RWPE2 (cell line): ENCODE data around the gene FBXW12.

Source experiments
- ATAC-seq: fragments of 200-7000 bp; cut with Tn5 transposase; 3 replicates; pipeline ENCODE4 v1.9.1; 2021; ENCODE audit warnings: low read depth
- DNase-seq: peaks from one replicate; pipeline ENCODE4 v3.0.0-alpha.2; 2020; ENCODE audit warnings: low spot score
- H3K27ac ChIP-seq: fragments of 450-650 bp; 2 replicates; pipeline ENCODE4 v1.5.1; 2017; ENCODE audit warnings: mild to moderate bottlenecking; ENCODE audit not compliant: poor library complexity, severe bottlenecking
- H3K27me3 ChIP-seq: fragments of 250-450 bp; sonication (Bioruptor Pico); 2 replicates; pipeline ENCODE4 v1.5.1; 2021; ENCODE audit warnings: mild to moderate bottlenecking, moderate library complexity; ENCODE audit not compliant: insufficient read depth, poor library complexity, severe bottlenecking
- H3K36me3 ChIP-seq: fragments of 250-450 bp; sonication (Bioruptor Pico); 2 replicates; pipeline ENCODE4 v1.5.1; 2020; ENCODE audit warnings: low read depth, mild to moderate bottlenecking, moderate library complexity
- H3K4me1 ChIP-seq: fragments of 250-450 bp; sonication (Bioruptor Pico); 2 replicates; pipeline ENCODE4 v1.5.1; 2021; ENCODE audit warnings: mild to moderate bottlenecking, moderate library complexity; ENCODE audit not compliant: insufficient read depth, poor library complexity, severe bottlenecking
- H3K4me3 ChIP-seq: fragments of 250-450 bp; sonication (Bioruptor Pico); 2 replicates; pipeline ENCODE4 v1.5.1; 2021; ENCODE audit warnings: mild to moderate bottlenecking, moderate library complexity; ENCODE audit not compliant: severe bottlenecking
- H3K9me3 ChIP-seq: fragments of 250-450 bp; sonication (Bioruptor Pico); 2 replicates; pipeline ENCODE4 v1.5.1; 2021; ENCODE audit warnings: mild to moderate bottlenecking, moderate library complexity; ENCODE audit not compliant: severe bottlenecking
- TF ChIP-seq, protein P1 (sequence below): fragments of 450-650 bp; IDR thresholded peaks from one replicate; pipeline ENCODE4 v1.5.1; 2017; ENCODE audit warnings: mild to moderate bottlenecking, moderate library complexity; ENCODE audit not compliant: poor library complexity, severe bottlenecking

FBXW12 gene

DNA sequence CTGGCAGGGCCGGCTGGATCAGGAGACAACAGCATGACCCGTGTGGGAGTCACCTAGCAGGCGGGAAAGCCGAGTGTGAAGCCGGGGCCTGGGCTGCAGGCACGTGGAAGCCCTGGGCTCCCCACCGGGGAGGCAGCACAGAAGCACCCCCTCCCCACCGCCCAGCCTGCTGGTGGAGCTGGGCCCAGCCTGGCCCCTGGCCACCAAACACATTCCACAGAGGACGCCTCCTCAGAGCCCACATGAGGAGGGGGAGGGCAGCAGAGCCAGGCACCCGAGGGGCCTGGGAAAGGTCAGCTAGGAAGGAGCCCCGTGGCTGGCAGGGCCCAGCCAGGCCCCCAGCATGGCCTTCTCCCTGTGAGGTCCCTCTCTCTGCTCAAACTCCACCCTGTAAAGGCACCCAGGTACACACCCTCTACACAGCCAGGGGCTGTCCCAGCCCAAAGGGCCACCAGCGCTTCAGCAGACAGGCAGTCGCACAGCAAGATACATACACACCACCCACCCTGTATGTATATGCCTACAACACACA lies 53.3 kb downstream of the FBXW12 start:
- Histone ChIP-seq H3K4me3 (no peak overlapping the region), H3K4me1 (peaks cover 19% of the 10 kb centered on the region), H3K27me3 (no peaks in the 10 kb centered on the region), H3K27ac (peak overlapping the region; percentile 92), H3K36me3 (peaks cover 66% of the 10 kb centered on the region), H3K9me3 (no peaks in the 10 kb centered on the region)
- ATAC-seq: no peak
- TF ChIP-seq, protein P1, sequence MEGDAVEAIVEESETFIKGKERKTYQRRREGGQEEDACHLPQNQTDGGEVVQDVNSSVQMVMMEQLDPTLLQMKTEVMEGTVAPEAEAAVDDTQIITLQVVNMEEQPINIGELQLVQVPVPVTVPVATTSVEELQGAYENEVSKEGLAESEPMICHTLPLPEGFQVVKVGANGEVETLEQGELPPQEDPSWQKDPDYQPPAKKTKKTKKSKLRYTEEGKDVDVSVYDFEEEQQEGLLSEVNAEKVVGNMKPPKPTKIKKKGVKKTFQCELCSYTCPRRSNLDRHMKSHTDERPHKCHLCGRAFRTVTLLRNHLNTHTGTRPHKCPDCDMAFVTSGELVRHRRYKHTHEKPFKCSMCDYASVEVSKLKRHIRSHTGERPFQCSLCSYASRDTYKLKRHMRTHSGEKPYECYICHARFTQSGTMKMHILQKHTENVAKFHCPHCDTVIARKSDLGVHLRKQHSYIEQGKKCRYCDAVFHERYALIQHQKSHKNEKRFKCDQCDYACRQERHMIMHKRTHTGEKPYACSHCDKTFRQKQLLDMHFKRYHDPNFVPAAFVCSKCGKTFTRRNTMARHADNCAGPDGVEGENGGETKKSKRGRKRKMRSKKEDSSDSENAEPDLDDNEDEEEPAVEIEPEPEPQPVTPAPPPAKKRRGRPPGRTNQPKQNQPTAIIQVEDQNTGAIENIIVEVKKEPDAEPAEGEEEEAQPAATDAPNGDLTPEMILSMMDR: no peak
- no peak for DNase-seq

DNA sequence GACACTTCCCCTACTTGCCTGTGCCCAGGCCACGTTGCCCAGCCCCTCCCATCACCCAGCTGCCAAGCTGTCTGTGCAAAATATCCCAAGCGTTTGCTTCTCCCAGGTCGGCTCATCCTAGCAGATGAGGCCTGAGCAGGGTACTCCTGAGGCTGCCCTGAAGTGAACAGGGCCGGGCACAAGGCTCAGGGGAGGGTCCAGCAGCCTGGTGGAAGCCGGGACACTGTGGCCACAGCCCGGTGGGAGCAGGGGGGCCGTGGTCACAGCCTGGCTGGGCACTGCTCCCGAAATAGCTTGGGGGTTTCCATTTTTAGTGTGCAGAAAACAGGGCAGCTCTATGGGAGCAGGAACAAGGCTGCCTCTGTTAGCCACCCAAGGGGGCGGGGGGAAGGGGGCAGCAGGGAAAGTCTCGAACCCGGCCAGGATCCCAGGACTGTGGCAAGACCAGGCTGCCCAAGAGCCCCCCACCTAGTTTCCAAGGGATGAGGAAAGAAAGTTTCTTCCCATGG lies 54.4 kb downstream of the FBXW12 start:
- TF ChIP-seq, protein P1: no peak
- H3K4me3 ChIP-seq: no peak overlapping the region
- H3K27ac ChIP-seq: peak overlapping the region; percentile 92
- H3K36me3 ChIP-seq: peaks cover 55% of the 10 kb centered on the region
- no peaks in the 10 kb centered on the region for H3K9me3 ChIP-seq
- no peak for ATAC-seq
- DNase-seq: no peak
- no peaks in the 10 kb centered on the region for H3K27me3 ChIP-seq
- H3K4me1 ChIP-seq: peaks cover 30% of the 10 kb centered on the region

DNA sequence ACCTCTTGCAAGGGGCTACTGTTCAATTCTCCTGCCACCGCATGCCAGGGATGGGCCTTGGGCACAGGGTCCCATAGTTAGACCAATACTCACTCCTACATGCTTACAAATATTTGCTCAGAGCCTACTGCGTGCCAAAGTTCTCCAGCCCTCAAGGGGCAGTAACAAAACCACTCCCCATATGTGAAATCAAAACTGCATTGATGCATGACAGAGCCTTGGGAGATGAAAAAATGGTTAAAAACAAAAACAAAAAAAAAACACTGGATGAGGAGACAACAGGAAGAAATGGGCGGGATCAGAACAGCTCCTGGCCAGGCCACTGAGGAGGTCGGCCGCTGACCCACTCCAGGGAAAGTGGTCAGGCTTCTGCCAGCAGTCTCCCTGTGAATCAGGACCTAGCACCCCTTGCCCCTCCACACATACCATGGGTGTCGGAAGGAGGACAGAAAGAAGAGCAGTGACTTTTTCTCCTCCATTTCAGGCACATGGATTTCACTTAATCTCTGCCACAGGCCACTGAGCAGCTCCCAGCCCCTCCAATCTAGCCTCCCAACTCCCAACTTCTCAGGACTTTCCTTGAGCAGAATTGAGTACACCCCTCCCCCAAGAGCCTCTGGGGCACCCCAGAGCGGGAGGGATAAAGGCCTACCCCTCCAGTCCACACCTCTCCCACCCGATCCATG lies 55.1 kb downstream of the FBXW12 start:
- Histone ChIP-seq H3K36me3 (peaks cover 53% of the 10 kb centered on the region), H3K9me3 (no peaks in the 10 kb centered on the region), H3K27ac (peak overlapping the region; percentile 92), H3K4me3 (peak overlapping the region; percentile 84), H3K4me1 (peaks cover 37% of the 10 kb centered on the region), H3K27me3 (no peaks in the 10 kb centered on the region)
- DNase-seq (no peak), ATAC-seq (no peak)
- TF ChIP-seq, protein P1: no peak

DNA sequence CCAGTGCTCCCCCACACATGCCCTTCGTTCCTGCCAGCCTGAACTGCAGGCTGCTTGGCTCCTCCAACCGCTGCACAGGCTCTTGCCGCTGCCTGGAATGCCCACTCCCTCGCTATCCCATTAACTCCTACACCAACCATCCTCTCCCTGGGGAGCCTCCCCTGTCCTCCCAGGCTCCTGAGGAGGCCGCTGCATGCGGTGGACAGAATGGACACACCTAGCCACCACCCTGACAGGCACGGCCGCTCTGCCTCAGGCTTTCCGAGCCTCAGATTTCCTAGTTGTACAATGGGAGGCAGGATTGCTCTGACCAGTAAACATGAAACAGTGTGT lies 55.6 kb downstream of the FBXW12 start:
- H3K27me3 ChIP-seq: no peaks in the 10 kb centered on the region
- peaks cover 53% of the 10 kb centered on the region for H3K36me3 ChIP-seq
- H3K4me3 ChIP-seq: peak overlapping the region; percentile 84
- ATAC-seq (no peak), DNase-seq (peak; percentile 38)
- H3K4me1 ChIP-seq: peaks cover 42% of the 10 kb centered on the region
- TF ChIP-seq, protein P1: no peak
- H3K27ac ChIP-seq: peak overlapping the region; percentile 92
- H3K9me3 ChIP-seq: no peaks in the 10 kb centered on the region

DNA sequence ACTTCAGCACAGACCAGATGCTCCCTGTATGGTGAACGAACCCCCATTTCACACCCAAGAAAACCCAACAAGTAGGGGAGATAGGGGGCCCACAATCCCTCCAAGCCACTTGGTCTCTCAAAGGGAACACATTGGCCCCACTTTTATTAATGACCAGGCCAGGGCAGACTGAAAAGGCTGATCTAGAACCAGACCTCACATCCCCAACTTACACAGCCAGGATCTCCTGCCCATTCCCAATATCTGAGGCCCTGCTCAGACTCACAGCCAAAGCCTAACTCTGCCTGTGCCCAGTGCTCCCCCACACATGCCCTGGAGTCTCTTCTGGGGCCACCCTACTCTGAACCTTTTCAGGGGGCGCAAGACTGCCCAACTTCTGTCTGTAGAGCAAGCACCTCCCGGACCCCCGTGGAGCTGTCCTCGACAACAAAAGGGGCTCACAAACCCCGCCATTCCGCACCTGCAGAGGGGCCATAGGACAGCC lies 56.1 kb downstream of the FBXW12 start:
- Histone ChIP-seq H3K36me3 (peaks cover 53% of the 10 kb centered on the region), H3K9me3 (no peaks in the 10 kb centered on the region), H3K4me1 (peaks cover 47% of the 10 kb centered on the region), H3K4me3 (peak overlapping the region; percentile 84), H3K27me3 (no peaks in the 10 kb centered on the region), H3K27ac (peak overlapping the region; percentile 92)
- ATAC-seq (no peak), DNase-seq (peak; percentile 38)
- TF ChIP-seq, protein P1: no peak
